ENCODE data around the gene MGAT5. TPM values are rescaled to one million over a fixed set of nuclear protein-coding genes. Genes with fewer than 3 reads are reported as not detected.

Gene MGAT5
- total RNA-seq, 1 experiment from 2014 or later: 52.4 TPM

- TF ChIP-seq ZNF281 (CRISPR knock-in tag; IDR thresholded peaks at IDR 0.05): no peak
- no peak for TF ChIP-seq IRF1 (CRISPR knock-in tag; IDR thresholded peaks at IDR 0.05)
- no peak for TF ChIP-seq CTCF (IDR thresholded peaks at IDR 0.05)
- TF ChIP-seq CBFB (CRISPR knock-in tag; IDR thresholded peaks at IDR 0.05; ENCODE audit: low read depth): no peak
- no peak for TF ChIP-seq KAT7 (CRISPR knock-in tag; IDR thresholded peaks at IDR 0.05; ENCODE audit: borderline replicate concordance)
- TF ChIP-seq MAX (CRISPR knock-in tag; IDR thresholded peaks at IDR 0.05): no peak
- no peak for TF ChIP-seq NR3C1 (CRISPR knock-in tag; conservative IDR thresholded peaks at IDR 0.05; ENCODE audit: low read depth)
- no peak for TF ChIP-seq ZNF671 (CRISPR knock-in tag; IDR thresholded peaks at IDR 0.05)
- TF ChIP-seq FOXK1 (CRISPR knock-in tag; IDR thresholded peaks at IDR 0.05): no peak
These were observed 236.0 kb downstream of the MGAT5 start (continued) for GRCh38 chr2:134489732-134490384.

- DNase-seq (ENCODE audit: low spot score): no peak
- Mint-ChIP-seq H3K4me1 (peaks cover 7% of the 10 kb centered on the region; the same call in 1 of the 2 replicates), H3K36me3 (no peaks in the 10 kb centered on the region), H3K27me3 (ENCODE audit: low read depth) (no peaks in the 10 kb centered on the region), H3K27ac (no peak overlapping the region), H3K4me3 (no peak overlapping the region), H3K9me3 (no peaks in the 10 kb centered on the region)
- ChIA-PET CTCF (interaction anchor here (0.6 to 1.7 kb wide), 7 partner anchors 9 to 122 kb away, joined by 3 to 6 read pairs (median 4); no protein-coding TSS in a partner anchor), POLR2A (no interaction called here)
- ATAC-seq: no peak
- TF ChIP-seq ZNF138 (CRISPR knock-in tag; conservative IDR thresholded peaks at IDR 0.05) (no peak), ZNF396 (CRISPR knock-in tag; IDR thresholded peaks at IDR 0.05; ENCODE audit: borderline replicate concordance) (no peak), JAZF1 (CRISPR knock-in tag; IDR thresholded peaks at IDR 0.05) (no peak), MYBL2 (CRISPR knock-in tag; IDR thresholded peaks at IDR 0.05) (no peak)
These were observed 236.7 kb downstream of the MGAT5 start for GRCh38 chr2:134490559-134490958.

GRCh38 chr2:134491022-134491421 lies 237.2 kb downstream of the MGAT5 start:
- Mint-ChIP-seq H3K27me3 (ENCODE audit: low read depth) (no peaks in the 10 kb centered on the region), H3K4me1 (peaks cover 7% of the 10 kb centered on the region; the same call in 1 of the 2 replicates), H3K36me3 (no peaks in the 10 kb centered on the region), H3K4me3 (no peak overlapping the region), H3K9me3 (no peaks in the 10 kb centered on the region), H3K27ac (no peak overlapping the region)
- ATAC-seq (no peak), DNase-seq (ENCODE audit: low spot score) (no peak)
- CTCF ChIA-PET: interaction anchor here (0.6 to 1.7 kb wide), 2 partner anchors 8 to 90 kb away, joined by 3 to 5 read pairs; no protein-coding TSS in a partner anchor
- TF ChIP-seq ATF3 (CRISPR knock-in tag; conservative IDR thresholded peaks at IDR 0.05) (no peak), ZNF219 (CRISPR knock-in tag; IDR thresholded peaks at IDR 0.05; ENCODE audit: borderline replicate concordance) (no peak), GABPB1 (CRISPR knock-in tag; IDR thresholded peaks at IDR 0.05) (no peak), ZBTB21 (CRISPR knock-in tag; IDR thresholded peaks at IDR 0.05; ENCODE audit: borderline replicate concordance) (no peak)
- POLR2A ChIA-PET: no interaction called here
